A549 (cell line): ENCODE data around the gene CRYBB3. TPM values are rescaled to one million over a fixed set of nuclear protein-coding genes. Genes with fewer than 3 reads are reported as not detected.

ENCODE experiments used
- ATAC-seq, 2 experiments: fragments of 200-7000 bp in 1 of 2; fragments of >200 bp in 1 of 2; cut with Nextera tagmentation in 1 of 2; cut with Tn5 transposase in 1 of 2; 3 replicates each; pipeline versions ENCODE4 v1.8.0 to v1.9.1; 2018 to 2020; ENCODE audit warnings: mild to moderate bottlenecking in 1 of 2, moderate library complexity in 1 of 2
- CTCF ChIA-PET: fragments of 300-600 bp; sonication (Branson Sonifier 250); formaldehyde crosslinking; extraction: SDS; loops from one replicate; lab custom pipeline; 2021; ENCODE audit warnings: antibody characterized with exemption, inconsistent platforms; lab: Yijun Ruan, JAX
- POLR2A ChIA-PET: fragments of 350-600 bp; formaldehyde crosslinking; extraction: SDS; loops from one replicate; lab custom pipeline; 2021; ENCODE audit warnings: antibody characterized with exemption, inconsistent platforms; lab: Yijun Ruan, JAX
- DNase-seq, 2 experiments: peaks; one replicate each; pipeline versions ENCODE4 v3.0.0 to v3.0.0-alpha.2; 2011 to 2016; ENCODE audit warnings: low read depth in 1 of 2, low spot score in 1 of 2
- FAIRE-seq: peaks from 2 replicates; lab custom pipeline; 2011; peaks lifted over from hg19 to GRCh38; lab: Jason Lieb, UNC
- H3K27ac ChIP-seq, 2 experiments: fragments of >200 bp; sonication (Bioruptor Twin); formaldehyde crosslinking; 3 replicates each; pipeline ENCODE4 v1.5.1; 2016 to 2017
- H3K4me1 ChIP-seq: fragments of >200 bp; sonication (Bioruptor Twin); formaldehyde crosslinking; 3 replicates; pipeline ENCODE4 v1.6.1; 2016
- H3K4me2 ChIP-seq: fragments of >200 bp; sonication (Bioruptor Twin); formaldehyde crosslinking; 3 replicates; pipeline ENCODE4 v1.6.1; 2016
- H3K4me3 ChIP-seq: fragments of >200 bp; sonication (Bioruptor Twin); formaldehyde crosslinking; 3 replicates; pipeline ENCODE4 v1.5.1; 2016
- H3K9me3 ChIP-seq: fragments of >200 bp; sonication (Bioruptor Twin); formaldehyde crosslinking; 3 replicates; pipeline ENCODE4 v1.6.1; 2016
- BHLHE40 ChIP-seq: IDR thresholded peaks from 2 replicates; pipeline ENCODE4 v1.6.1; 2012; ENCODE audit warnings: low read depth, low read length, inconsistent platforms
- CBX8 ChIP-seq: fragments of 200-600 bp; sonication (generic); IDR thresholded peaks from 2 replicates; pipeline ENCODE4 v1.6.1; 2016
- CEBPB ChIP-seq, 2 experiments: fragments of >200 bp in 1 of 2; sonication (Bioruptor Twin) in 1 of 2; formaldehyde crosslinking in 1 of 2; IDR thresholded peaks; 2 replicates each; pipeline ENCODE4 v1.6.1; 2012 to 2016
- EHF ChIP-seq: fragments of 250-450 bp; sonication (Bioruptor Pico); IDR thresholded peaks from 2 replicates; pipeline ENCODE4 v1.5.0; 2020; ENCODE audit warnings: mild to moderate bottlenecking
- ELK1 ChIP-seq: fragments of 150-350 bp; IDR thresholded peaks from 2 replicates; pipeline ENCODE4 v1.6.1; 2014; ENCODE audit warnings: low read depth, mild to moderate bottlenecking, low read length
- GATA3 ChIP-seq: IDR thresholded peaks from 2 replicates; pipeline ENCODE4 v1.6.1; 2012; ENCODE audit warnings: borderline replicate concordance
- HES2 ChIP-seq: fragments of >200 bp; sonication (Bioruptor Twin); formaldehyde crosslinking; IDR thresholded peaks from 2 replicates; pipeline ENCODE4 v1.6.1; 2016
- HEYL ChIP-seq: fragments of 250-450 bp; sonication (Bioruptor Pico); IDR thresholded peaks from 2 replicates; pipeline ENCODE4 v1.8.0; 2021; ENCODE audit warnings: mild to moderate bottlenecking, moderate library complexity
- HMGXB4 ChIP-seq: fragments of 250-450 bp; sonication (Bioruptor Pico); IDR thresholded peaks from 2 replicates; pipeline ENCODE4 v1.5.0; 2021; ENCODE audit warnings: mild to moderate bottlenecking, moderate library complexity, borderline replicate concordance
- HOXA7 ChIP-seq: fragments of 250-450 bp; sonication (Bioruptor Pico); IDR thresholded peaks from 2 replicates; pipeline ENCODE4 v1.5.0; 2020; ENCODE audit warnings: mild to moderate bottlenecking, moderate library complexity
- HOXB13 ChIP-seq: fragments of 250-450 bp; sonication (Bioruptor Pico); IDR thresholded peaks from 2 replicates; pipeline ENCODE4 v1.5.0; 2020; ENCODE audit warnings: low read depth, mild to moderate bottlenecking, moderate library complexity
- HOXB5 ChIP-seq: fragments of 250-450 bp; sonication (Bioruptor Pico); IDR thresholded peaks from 2 replicates; pipeline ENCODE4 v1.5.0; 2020; ENCODE audit warnings: mild to moderate bottlenecking, moderate library complexity
- KDM1A ChIP-seq: fragments of 200-600 bp; sonication (generic); IDR thresholded peaks from 2 replicates; pipeline ENCODE4 v1.6.1; 2016; ENCODE audit warnings: low read depth, mild to moderate bottlenecking
- MAZ ChIP-seq: fragments of 150-350 bp; IDR thresholded peaks from 2 replicates; pipeline ENCODE4 v1.6.1; 2014; ENCODE audit warnings: antibody characterized with exemption, low read depth, low read length, borderline replicate concordance
- MYC ChIP-seq: IDR thresholded peaks from 2 replicates; pipeline ENCODE4 v1.6.1; 2012; ENCODE audit warnings: mild to moderate bottlenecking, inconsistent platforms, low read length, improper control_type of control experiment, borderline replicate concordance
- NPAS2 ChIP-seq: fragments of 250-450 bp; sonication (Bioruptor Pico); IDR thresholded peaks from 2 replicates; pipeline ENCODE4 v1.8.0; 2022; ENCODE audit warnings: mild to moderate bottlenecking, moderate library complexity, borderline replicate concordance
- NR3C1 ChIP-seq: fragments of >200 bp; sonication (Bioruptor Twin); formaldehyde crosslinking; IDR thresholded peaks from 3 replicates; pipeline ENCODE4 v1.6.1; 2017
- PHF8 ChIP-seq: fragments of 200-600 bp; sonication (generic); IDR thresholded peaks from 2 replicates; pipeline ENCODE4 v1.6.1; 2016; ENCODE audit warnings: low read depth, mild to moderate bottlenecking, antibody characterized with exemption, moderate library complexity, borderline replicate concordance
- RAD21 ChIP-seq, 2 experiments: fragments of >200 bp in 1 of 2; sonication (Bioruptor Twin) in 1 of 2; formaldehyde crosslinking in 1 of 2; IDR thresholded peaks in 1 of 2; conservative IDR thresholded peaks in 1 of 2; 2 replicates in 1 of 2; 3 replicates in 1 of 2; pipeline ENCODE4 v1.6.1; 2012 to 2018; ENCODE audit warnings: inconsistent platforms in 1 of 2
- RARB ChIP-seq: fragments of 250-450 bp; sonication (Bioruptor Pico); IDR thresholded peaks from 2 replicates; pipeline ENCODE4 v1.8.0; 2021; ENCODE audit warnings: mild to moderate bottlenecking, moderate library complexity
- RCOR1 ChIP-seq: fragments of 150-350 bp; IDR thresholded peaks from 2 replicates; pipeline ENCODE4 v1.6.1; 2014; ENCODE audit warnings: antibody characterized with exemption, low read length, low read depth
- RFX5 ChIP-seq: fragments of 450-650 bp; IDR thresholded peaks from 2 replicates; pipeline ENCODE4 v1.7.1; 2014; ENCODE audit warnings: antibody characterized with exemption, mild to moderate bottlenecking, moderate library complexity
- RNF2 ChIP-seq: fragments of 200-600 bp; sonication (generic); IDR thresholded peaks from 2 replicates; pipeline ENCODE4 v1.6.1; 2016; ENCODE audit warnings: low read depth, mild to moderate bottlenecking, antibody characterized with exemption, moderate library complexity, borderline replicate concordance
- SMC3 ChIP-seq: fragments of >200 bp; sonication (Bioruptor Twin); formaldehyde crosslinking; IDR thresholded peaks from 3 replicates; pipeline ENCODE4 v1.6.1; 2018; ENCODE audit warnings: inconsistent platforms
- SREBF2 ChIP-seq: fragments of 450-650 bp; IDR thresholded peaks from 2 replicates; pipeline ENCODE4 v1.6.1; 2014; ENCODE audit warnings: mild to moderate bottlenecking, moderate library complexity
- ZFP36 ChIP-seq: fragments of 450-650 bp; IDR thresholded peaks from 2 replicates; pipeline ENCODE4 v1.6.1; 2014; ENCODE audit warnings: borderline replicate concordance; ENCODE audit not compliant: partially characterized antibody
- ZNF302 ChIP-seq: fragments of 250-450 bp; sonication (Bioruptor Pico); IDR thresholded peaks from 2 replicates; pipeline ENCODE4 v1.9.0; 2021; ENCODE audit warnings: inconsistent platforms, mild to moderate bottlenecking, moderate library complexity
- WGBS: methylation state at CpG from one replicate; pipeline ENCODE4 v1.1.6; 2017; ENCODE audit errors: missing lambda C conversion rate; 5-methylcytosine and 5-hydroxymethylcytosine counted together
- polyA plus RNA-seq, 4 experiments: library from polyadenylated mRNA; depleted of rRNA in 3 of 4; stranded (reverse); fragments of >200 nt; fragmentation: RNase III in 1 of 4; extraction: RNeasy Plus Mini Kit Qiagen cat#74134 plus additional on column Dnase treatment in 1 of 4; gene quantifications; 2 replicates in 3 of 4; 3 replicates in 1 of 4; pipeline ENCODE4 v1.2.3, GENCODE V29; 2011 to 2017

The CRYBB3 gene
- polyA plus RNA-seq, 2 of the 4 experiments (the other 2 are of a cell fraction) = not detected

- no peak overlapping the region for H3K4me3 ChIP-seq
- FAIRE-seq (no peak), DNase-seq (no peak), ATAC-seq (no peak)
- ChIA-PET CTCF (no interaction called here), POLR2A (no interaction called here)
- WGBS = no CpG with 5 or more reads among the region's 2 CpGs
- no peaks in the 10 kb centered on the region for H3K9me3 ChIP-seq
- no peak overlapping the region for H3K4me2 ChIP-seq
- no peaks in the 10 kb centered on the region for H3K4me1 ChIP-seq
- TF ChIP-seq RFX5 (no peak), SREBF2 (no peak), CBX8 (no peak), HOXB5 (no peak), RAD21 (conservative IDR thresholded peaks at IDR 0.05 in 1 of 2, IDR thresholded peaks at IDR 0.05 in 1 of 2) (no peak), ELK1 (no peak)
- H3K27ac ChIP-seq = no peak overlapping the region
These were observed 8.0 kb downstream of the CRYBB3 start for GRCh38 chr22:25207553-25208157.

- ATAC-seq (no peak), FAIRE-seq (no peak), DNase-seq (no peak)
- no peak overlapping the region for H3K4me3 ChIP-seq
- no peak overlapping the region for H3K4me2 ChIP-seq
- H3K4me1 ChIP-seq = no peaks in the 10 kb centered on the region
- no peaks in the 10 kb centered on the region for H3K9me3 ChIP-seq
- ChIA-PET CTCF (no interaction called here), POLR2A (no interaction called here)
- no peak overlapping the region for H3K27ac ChIP-seq
- whole genome bisulfite sequencing = 54% methylated on average over 2 of the region's 2 CpGs
- TF ChIP-seq EHF (CRISPR knock-in tag) (no peak), ZNF302 (CRISPR knock-in tag) (no peak), CEBPB (IDR thresholded peaks at IDR 0.05) (no peak)
These were observed 8.7 kb downstream of the CRYBB3 start for GRCh38 chr22:25208328-25208727.

GRCh38 chr22:25208743-25209505, 9.3 kb downstream of the CRYBB3 start:
- Histone ChIP-seq H3K9me3 (no peaks in the 10 kb centered on the region), H3K4me1 (no peaks in the 10 kb centered on the region), H3K27ac (no peak overlapping the region), H3K4me2 (no peak overlapping the region), H3K4me3 (no peak overlapping the region)
- FAIRE-seq = no peak
- TF ChIP-seq HOXA7 (CRISPR knock-in tag) (no peak), HOXB13 (CRISPR knock-in tag) (no peak)
- ChIA-PET POLR2A (no interaction called here), CTCF (no interaction called here)
- 67% methylated on average over 15 of the region's 17 CpGs for WGBS
- DNase-seq = no peak
- ATAC-seq = no peak

- CTCF ChIA-PET = interaction anchor here (1.6 to 3.3 kb wide), 2 partner anchors 8 to 12 kb away, joined by 4 to 19 read pairs; no protein-coding TSS in a partner anchor
- POLR2A ChIA-PET = interaction anchor here (0.6 kb wide), 1 partner anchor 184 kb away, joined by 8 read pairs; no protein-coding TSS in a partner anchor
- no peak for ATAC-seq
These were observed 11.1 kb downstream of the CRYBB3 start for GRCh38 chr22:25210793-25211192.

More at GRCh38 chr22:25210793-25211192, 11.1 kb downstream of the CRYBB3 start:
- H3K9me3 ChIP-seq = no peaks in the 10 kb centered on the region
- no peak for TF ChIP-seq RARB (CRISPR knock-in tag)
- TF ChIP-seq SMC3 = no peak
- TF ChIP-seq NPAS2 (CRISPR knock-in tag) = no peak
- TF ChIP-seq HMGXB4 (CRISPR knock-in tag) = no peak
- no peak for TF ChIP-seq RCOR1
- TF ChIP-seq HOXB5 = no peak
- no peak for TF ChIP-seq HEYL (CRISPR knock-in tag)
- TF ChIP-seq RNF2 = no peak
- no peak for TF ChIP-seq PHF8
- TF ChIP-seq KDM1A = no peak
- no peak for TF ChIP-seq ZFP36
- no peak for TF ChIP-seq HES2
- no peak for TF ChIP-seq MYC
- no peak for TF ChIP-seq NR3C1
- no peak for TF ChIP-seq BHLHE40
- TF ChIP-seq GATA3 = no peak
- no peak for TF ChIP-seq MAZ
- TF ChIP-seq, all 56 proteins: peak for 0
- H3K4me2 ChIP-seq = no peak overlapping the region
- 47% methylated on average over 3 of the region's 3 CpGs for WGBS
- no peak overlapping the region for H3K4me3 ChIP-seq
- no peak overlapping the region for H3K27ac ChIP-seq
- no peaks in the 10 kb centered on the region for H3K4me1 ChIP-seq
- no peak for FAIRE-seq
- no peak for DNase-seq
